Endothelial cell of umbilical vein (primary cell): Measurements from ENCODE around the gene DBF4B. TPM values are rescaled to one million over a fixed set of nuclear protein-coding genes. Genes with fewer than 3 reads are reported as not detected.

Source experiments
- BruUV-seq: library from RNA; stranded (reverse); fragments of 400-500 nt; replicated peaks from 2 replicates; lab custom pipeline; 2021; lab: Mats Ljungman, UMichigan
- CTCF ChIA-PET: fragments of 300-600, 350-600 bp; sonication (Branson Sonifier 250); formaldehyde crosslinking; loops from one replicate; lab custom pipeline; 2021; ENCODE audit warnings: antibody characterized with exemption, inconsistent platforms; lab: Charles Lee
- POLR2A ChIA-PET: fragments of 300-600, 350-600 bp; sonication (Branson Sonifier 250); formaldehyde crosslinking; loops from one replicate; lab custom pipeline; 2021; ENCODE audit warnings: antibody characterized with exemption, inconsistent platforms; lab: Charles Lee
- DNase-seq: peaks from one replicate; pipeline ENCODE4 v3.0.0-alpha.2; 2011; ENCODE audit warnings: low read depth, low spot score
- FAIRE-seq: peaks from 2 replicates; lab custom pipeline; 2011; peaks lifted over from hg19 to GRCh38; lab: Jason Lieb, UNC
- H2AFZ ChIP-seq: 2 replicates; pipeline ENCODE4 v1.6.0; 2012; ENCODE audit warnings: low read depth, low read length, control low read depth, inconsistent platforms
- H3K27ac ChIP-seq: 2 replicates; pipeline ENCODE4 v1.5.1; 2011; ENCODE audit warnings: low read depth, mild to moderate bottlenecking, control low read depth, low read length, moderate library complexity; ENCODE audit not compliant: insufficient read depth
- H3K27me3 ChIP-seq, 2 experiments: 2 replicates each; pipeline versions ENCODE4 v1.6.0 to v1.6.1; 2011; ENCODE audit warnings: low read length in 2 of 2, mixed read lengths in 1 of 2; ENCODE audit not compliant: control insufficient read depth in 2 of 2, insufficient read depth in 2 of 2
- H3K36me3 ChIP-seq, 2 experiments: 2 replicates in 1 of 2; 3 replicates in 1 of 2; pipeline ENCODE4 v1.5.1; 2011; ENCODE audit warnings: low read length in 2 of 2, mild to moderate bottlenecking in 1 of 2, moderate library complexity in 1 of 2; ENCODE audit not compliant: control insufficient read depth in 2 of 2, insufficient read depth in 2 of 2; ENCODE audit errors: extremely low read depth in 1 of 2
- H3K4me1 ChIP-seq: 3 replicates; pipeline ENCODE4 v1.5.1; 2011; ENCODE audit warnings: mild to moderate bottlenecking, low read length; ENCODE audit not compliant: control insufficient read depth, insufficient read depth; ENCODE audit errors: extremely low read depth
- H3K4me2 ChIP-seq: 2 replicates; pipeline ENCODE4 v1.6.1; 2011; ENCODE audit warnings: low read length, control low read depth, mixed read lengths; ENCODE audit not compliant: insufficient read depth
- H3K4me3 ChIP-seq, 3 experiments: fragments of 200-600 bp in 1 of 3; sonication (generic), shearing (Covaris generic) in 1 of 3; replicated peaks in 1 of 3; 2 replicates each; pipeline ENCODE4 v1.5.1; 2011 to 2016; ENCODE audit warnings: control low read depth in 3 of 3, low read length in 3 of 3, mild to moderate bottlenecking in 2 of 3, inconsistent platforms in 1 of 3, low read depth in 1 of 3, moderate library complexity in 1 of 3; ENCODE audit not compliant: insufficient read depth in 1 of 3
- H3K79me2 ChIP-seq: 2 replicates; pipeline ENCODE4 v1.6.0; 2012; ENCODE audit warnings: low read length, inconsistent platforms; ENCODE audit not compliant: control insufficient read depth, insufficient read depth
- H3K9ac ChIP-seq: replicated peaks from 2 replicates; pipeline ENCODE3; 2011; ENCODE audit warnings: low read length, control low read depth; ENCODE audit not compliant: insufficient read depth; ENCODE audit errors: extremely low read depth
- H3K9me1 ChIP-seq: replicated peaks from 3 replicates; pipeline ENCODE4 v1.6.0; 2011; ENCODE audit warnings: mild to moderate bottlenecking, low read length; ENCODE audit not compliant: control insufficient read depth, insufficient read depth; ENCODE audit errors: extremely low read depth
- H3K9me3 ChIP-seq: replicated peaks from 2 replicates; pipeline ENCODE4 v1.5.1; 2012; ENCODE audit warnings: low read length, inconsistent platforms; ENCODE audit not compliant: control insufficient read depth, insufficient read depth
- H4K20me1 ChIP-seq: replicated peaks from 2 replicates; pipeline ENCODE3; 2011; ENCODE audit warnings: mild to moderate bottlenecking, low read length; ENCODE audit not compliant: control insufficient read depth, insufficient read depth; ENCODE audit errors: extremely low read depth
- CTCF ChIP-seq, 2 donors: IDR thresholded peaks; 1 replicate in 1 of 2; 2 replicates in 1 of 2; pipeline ENCODE4 v1.5.1; 2011; ENCODE audit warnings: low read length in 2 of 2, mild to moderate bottlenecking in 2 of 2, moderate library complexity in 2 of 2, control low read depth in 1 of 2, inconsistent platforms in 1 of 2, low read depth in 1 of 2; ENCODE audit not compliant: insufficient read depth in 1 of 2; ENCODE audit errors: extremely low read depth in 1 of 2
- EZH2 ChIP-seq: IDR thresholded peaks from 2 replicates; pipeline ENCODE4 v1.6.1; 2012; ENCODE audit warnings: borderline replicate concordance, low read depth, mild to moderate bottlenecking, moderate library complexity, low read length, inconsistent platforms; ENCODE audit not compliant: severe bottlenecking
- FOS ChIP-seq: IDR thresholded peaks from 2 replicates; pipeline ENCODE4 v1.6.1; 2011; ENCODE audit warnings: mild to moderate bottlenecking, low read length, moderate library complexity, borderline replicate concordance; ENCODE audit not compliant: insufficient read depth
- GATA2 ChIP-seq: IDR thresholded peaks from 2 replicates; pipeline ENCODE4 v1.7.0; 2011; ENCODE audit warnings: low read depth, mild to moderate bottlenecking, moderate library complexity, mixed read lengths, low read length; ENCODE audit not compliant: insufficient read length, insufficient read depth
- JUN ChIP-seq: IDR thresholded peaks from 2 replicates; pipeline ENCODE4 v1.6.1; 2011; ENCODE audit warnings: borderline replicate concordance, low read depth; ENCODE audit not compliant: insufficient read length, insufficient read depth
- MAX ChIP-seq: IDR thresholded peaks from 2 replicates; pipeline ENCODE4 v1.6.1; 2011; ENCODE audit not compliant: insufficient read depth, insufficient read length
- MYC ChIP-seq: IDR thresholded peaks from one replicate; pipeline ENCODE4 v1.6.1; 2011; ENCODE audit warnings: mild to moderate bottlenecking, low read depth, low read length
- POLR2A ChIP-seq: IDR thresholded peaks from 2 replicates; pipeline ENCODE4 v1.6.1; 2012; ENCODE audit warnings: low read depth, mild to moderate bottlenecking, control low read depth, low read length
- POLR2AphosphoS5 ChIP-seq: IDR thresholded peaks from 2 replicates; pipeline ENCODE4 v1.6.1; 2012; ENCODE audit warnings: low read depth, mild to moderate bottlenecking, control low read depth, low read length, moderate library complexity; ENCODE audit not compliant: insufficient read depth
- dilution Hi-C: fragments of 300-500 bp; cut with MboI; formaldehyde crosslinking; loops from one replicate; pipeline ENCODE4 v1.15.0; 2019; ENCODE audit warnings: low sequenced_read_pairs; ENCODE audit not compliant: extremely low pct_ligation_motif_present
- intact Hi-C: fragments of 100-400 bp; cut with micrococcal nuclease; formaldehyde crosslinking; loops from one replicate; pipeline ENCODE4 v1.10.0; 2022
- polyA plus RNA-seq, 4 experiments: library from polyadenylated mRNA; depleted of rRNA in 3 of 4; stranded (reverse) in 3 of 4; unstranded in 1 of 4; fragments of >200 nt; gene quantifications; 2 replicates each; pipeline versions ENCODE4 v1.2.1 to v1.2.3, GENCODE V29; 2011 to 2012; ENCODE audit warnings: missing spikeins in 1 of 4
- total RNA-seq: library from RNA; stranded (reverse); gene quantifications from 2 replicates; pipeline ENCODE4 v1.2.3, GENCODE V29; 2021

The DBF4B gene
- total and polyA plus RNA-seq, 2 donors (not counting 3 experiments of a cell fraction or from before 2014, with no cell fraction given): 12.5 to 26.2 TPM

- BruUV-seq: no TSS peak
- no peaks in the 10 kb centered on the region for H3K9me3 ChIP-seq
- H3K9ac ChIP-seq: no peak overlapping the region
- TF ChIP-seq EZH2 (no peak), CTCF (IDR thresholded peaks at IDR 0.05; ENCODE audit: extremely low read depth in 1 of 2, insufficient read depth in 1 of 2, low read depth in 1 of 2, low read length in 2 of 2) (no peak), MYC (no peak), FOS (no peak), POLR2A (no peak), MAX (no peak), GATA2 (no peak), POLR2AphosphoS5 (no peak), JUN (no peak)
- POLR2A ChIA-PET: no interaction called here
- CTCF ChIA-PET: interaction anchor here (0.9 kb wide), 1 partner anchor 14 kb away, joined by 3 read pairs; no protein-coding TSS in a partner anchor
- H3K27ac ChIP-seq: no peak overlapping the region
- no peaks in the 10 kb centered on the region for H3K9me1 ChIP-seq
- no peaks in the 10 kb centered on the region for H4K20me1 ChIP-seq
- H3K4me2 ChIP-seq: no peak overlapping the region
- FAIRE-seq: no peak
- no peak overlapping the region for H2AFZ ChIP-seq
- intact Hi-C loops (no loop called here), dilution Hi-C loops (loop anchor here (25.0 kb wide), 1 partner anchor 110 kb away; no protein-coding TSS in a partner anchor)
- no peak overlapping the region for H3K4me3 ChIP-seq
- peaks cover 4 to 20% of the 10 kb centered on the region in 2 experiments for H3K36me3 ChIP-seq
- no peak for DNase-seq
- H3K79me2 ChIP-seq: no peaks in the 10 kb centered on the region
- H3K4me1 ChIP-seq: no peaks in the 10 kb centered on the region
- no peaks in the 10 kb centered on the region for H3K27me3 ChIP-seq
These were observed 43.3 kb downstream of the DBF4B start for GRCh38 chr17:44751806-44752205.
